BJ (cell line): Measurements from ENCODE around the gene P2RX2. TPM values are rescaled to one million over a fixed set of nuclear protein-coding genes. Genes with fewer than 3 reads are reported as not detected.
"Not testable (repeated sequence)": the region's sequence is repeated elsewhere in the genome, so short reads cannot be mapped to it uniquely, and the experiment has no call there.

Experiments used
- CTCF ChIA-PET: fragments of 350-600 bp; formaldehyde crosslinking; extraction: SDS; loops from one replicate; lab custom pipeline; 2021; ENCODE audit warnings: antibody characterized with exemption, inconsistent platforms; lab: Yijun Ruan, JAX
- POLR2A ChIA-PET: fragments of 300-600 bp; sonication (Branson Sonifier 250); formaldehyde crosslinking; extraction: SDS; loops from one replicate; lab custom pipeline; 2021; ENCODE audit warnings: antibody characterized with exemption; lab: Charles Lee
- DNase-seq: peaks from one replicate; pipeline ENCODE4 v3.0.0-alpha.2; 2011; ENCODE audit warnings: low read depth
- H3K27me3 ChIP-seq: 2 replicates; pipeline ENCODE4 v1.6.0; 2011; ENCODE audit warnings: low read length; ENCODE audit not compliant: control insufficient read depth, insufficient read depth
- H3K36me3 ChIP-seq: 2 replicates; pipeline ENCODE4 v1.5.1; 2011; ENCODE audit warnings: low read length; ENCODE audit not compliant: control insufficient read depth, insufficient read depth
- H3K4me3 ChIP-seq: 2 replicates; pipeline ENCODE4 v1.5.1; 2011; ENCODE audit warnings: low read depth, mild to moderate bottlenecking, control low read depth, low read length
- CTCF ChIP-seq: IDR thresholded peaks from 2 replicates; pipeline ENCODE4 v1.5.1; 2011; ENCODE audit warnings: low read depth, mild to moderate bottlenecking, control low read depth, inconsistent platforms, low read length, moderate library complexity; ENCODE audit not compliant: insufficient read depth
- polyA plus RNA-seq: library from polyadenylated mRNA; depleted of rRNA; stranded (reverse); fragments of >200 nt; gene quantifications from 2 replicates; pipeline ENCODE4 v1.2.3, GENCODE V29; 2011

Gene P2RX2
- polyA plus RNA-seq, 1 experiment: not detected

GRCh38 chr12:132593521-132593920 lies 25.1 kb upstream of the P2RX2 start:
- CTCF ChIA-PET: no interaction called here
- Histone ChIP-seq H3K4me3 (no peak overlapping the region), H3K27me3 (no peaks in the 10 kb centered on the region), H3K36me3 (no peaks in the 10 kb centered on the region)
- no peak for TF ChIP-seq CTCF
- DNase-seq: no peak
- POLR2A ChIA-PET: no interaction called here

- TF ChIP-seq CTCF: no peak
- DNase-seq: peak; percentile 79
- no peak overlapping the region for H3K4me3 ChIP-seq
- ChIA-PET POLR2A (no interaction called here), CTCF (interaction anchor here (1.6 kb wide), 2 partner anchors 33 to 45 kb away, joined by 3 to 5 read pairs; no protein-coding TSS in a partner anchor)
- no peaks in the 10 kb centered on the region for H3K36me3 ChIP-seq
- no peaks in the 10 kb centered on the region for H3K27me3 ChIP-seq
These were observed 24.6 kb upstream of the P2RX2 start for GRCh38 chr12:132593938-132594358.

GRCh38 chr12:132595183-132595582 lies 23.4 kb upstream of the P2RX2 start:
- CTCF ChIA-PET: interaction anchor here (0.8 to 2.1 kb wide), 4 partner anchors 15 to 44 kb away, joined by 3 to 6 read pairs (median 4); partner anchors contain the start of gene LRCOL1

GRCh38 chr12:132596016-132596415 lies 22.6 kb upstream of the P2RX2 start:
- no peaks in the 10 kb centered on the region for H3K36me3 ChIP-seq
- DNase-seq: no peak
- POLR2A ChIA-PET: no interaction called here
- no peak overlapping the region for H3K4me3 ChIP-seq
- no peaks in the 10 kb centered on the region for H3K27me3 ChIP-seq
- no peak for TF ChIP-seq CTCF
- CTCF ChIA-PET: interaction anchor here (0.8 to 2.1 kb wide), 2 partner anchors 14 to 19 kb away, joined by 3 to 6 read pairs; partner anchors contain the start of gene LRCOL1

More at GRCh38 chr12:132595183-132595582, 23.4 kb upstream of the P2RX2 start:
- Histone ChIP-seq H3K4me3 (no peak overlapping the region), H3K27me3 (no peaks in the 10 kb centered on the region), H3K36me3 (no peaks in the 10 kb centered on the region)
- no peak for DNase-seq
- POLR2A ChIA-PET: no interaction called here
- no peak for TF ChIP-seq CTCF

GRCh38 chr12:132597333-132598316 lies 21.0 kb upstream of the P2RX2 start:
- no peak for TF ChIP-seq CTCF
- peaks cover 4% of the 10 kb centered on the region for H3K27me3 ChIP-seq
- H3K4me3 ChIP-seq: peak overlapping the region; percentile 43
- ChIA-PET CTCF (interaction anchor here (0.8 kb wide), 1 partner anchor 28 kb away, joined by 3 read pairs; no protein-coding TSS in a partner anchor), POLR2A (no interaction called here)
- no peak for DNase-seq
- no peaks in the 10 kb centered on the region for H3K36me3 ChIP-seq

GRCh38 chr12:132599502-132599901 lies 19.1 kb upstream of the P2RX2 start:
- CTCF ChIA-PET: interaction anchor here (1.1 to 6.0 kb wide), 5 partner anchors 10 to 185 kb away, joined by 5 to 42 read pairs (median 11); partner anchors contain the start of genes LRCOL1 and P2RX2
- POLR2A ChIA-PET, DNase-seq, H3K36me3 ChIP-seq, H3K4me3 ChIP-seq: not testable (repeated sequence)
- H3K27me3 ChIP-seq: peaks cover 18% of the 10 kb centered on the region
